Measurements from ENCODE around the gene CORO1C. TPM values are rescaled to one million over a fixed set of nuclear protein-coding genes. Genes with fewer than 3 reads are reported as not detected.

CORO1C gene
- polyA plus RNA-seq, 2 of the 4 experiments (the other 2 are of a cell fraction) = 166 to 245 TPM

GRCh38 chr12:108649669-108650068 lies 81.6 kb downstream of the CORO1C start:
- Histone ChIP-seq H3K4me1 (peaks cover 29% of the 10 kb centered on the region), H3K9me3 (no peaks in the 10 kb centered on the region), H3K27ac (peak overlapping the region in 1 of 2 experiments; percentile 32; a peak in 1 of 6 replicates), H3K4me3 (no peak overlapping the region), H3K4me2 (0 out of 3 replicates have a peak overlapping the region, but pooled peaks have one; percentile 5)
- FAIRE-seq (no peak), ATAC-seq (peak; percentile 16 to 46; a peak in 3 of 6 replicates), DNase-seq (ENCODE audit: low read depth in 1 of 2, low spot score in 1 of 2) (peak in 1 of 2 experiments; percentile 24)
- TF ChIP-seq RCOR1 (IDR thresholded peaks at IDR 0.05; ENCODE audit: low read depth, low read length) (no peak), PHF8 (IDR thresholded peaks at IDR 0.05; ENCODE audit: borderline replicate concordance, low read depth) (no peak), EHMT2 (IDR thresholded peaks at IDR 0.05; ENCODE audit: low read depth) (no peak), NR3C1 (IDR thresholded peaks at IDR 0.05) (no peak), SMC3 (IDR thresholded peaks at IDR 0.05) (no peak), ESRRA (IDR thresholded peaks at IDR 0.05; ENCODE audit: borderline replicate concordance, low read length) (no peak), NPAS2 (CRISPR knock-in tag; IDR thresholded peaks at IDR 0.05; ENCODE audit: borderline replicate concordance) (no peak), JUNB (IDR thresholded peaks at IDR 0.05) (no peak), POLR2AphosphoS2 (conservative IDR thresholded peaks at IDR 0.05; ENCODE audit: low read length) (no peak), TFCP2L1 (CRISPR knock-in tag; IDR thresholded peaks at IDR 0.05) (no peak), EHF (CRISPR knock-in tag; IDR thresholded peaks at IDR 0.05) (no peak), MYC (IDR thresholded peaks at IDR 0.05; ENCODE audit: borderline replicate concordance, low read length) (no peak), HOXA7 (CRISPR knock-in tag; IDR thresholded peaks at IDR 0.05) (no peak), RAD21 (conservative IDR thresholded peaks at IDR 0.05 in 1 of 2, IDR thresholded peaks at IDR 0.05 in 1 of 2) (no peak), CEBPB (IDR thresholded peaks at IDR 0.05) (no peak), MAX (IDR thresholded peaks at IDR 0.05) (no peak), KDM1A (IDR thresholded peaks at IDR 0.05; ENCODE audit: low read depth) (no peak), REST (IDR thresholded peaks at IDR 0.05) (no peak), FOSL2 (IDR thresholded peaks at IDR 0.05) (no peak), FOSL2 (CRISPR knock-in tag; IDR thresholded peaks at IDR 0.05) (no peak)
- ChIA-PET POLR2A (no interaction called here), CTCF (interaction anchor here (0.6 to 4.1 kb wide), 4 partner anchors 14 to 154 kb away, joined by 3 to 26 read pairs (median 8); no protein-coding TSS in a partner anchor)
- 51% methylated on average over 4 of the region's 4 CpGs for WGBS (ENCODE audit: missing lambda C conversion rate)

GRCh38 chr12:108649126-108649525 lies 82.2 kb downstream of the CORO1C start:
- WGBS (ENCODE audit: missing lambda C conversion rate) = 87% methylated on average over 6 of the region's 6 CpGs
- H3K27ac ChIP-seq = peak overlapping the region in 1 of 2 experiments; percentile 32; a peak in 2 of 6 replicates
- ChIA-PET CTCF (interaction anchor here (1.1 to 4.1 kb wide), 3 partner anchors 14 to 155 kb away, joined by 3 to 26 read pairs (median 12); no protein-coding TSS in a partner anchor), POLR2A (no interaction called here)
- peaks cover 34% of the 10 kb centered on the region for H3K4me1 ChIP-seq
- ATAC-seq (no peak), DNase-seq (ENCODE audit: low read depth in 1 of 2, low spot score in 1 of 2) (no peak), FAIRE-seq (no peak)
- H3K4me2 ChIP-seq = no peak overlapping the region
- no peak overlapping the region for H3K4me3 ChIP-seq
- H3K9me3 ChIP-seq = no peaks in the 10 kb centered on the region
- TF ChIP-seq HOXA7 (CRISPR knock-in tag; IDR thresholded peaks at IDR 0.05) = no peak
- TF ChIP-seq NR3C1 (IDR thresholded peaks at IDR 0.05) = no peak
- TF ChIP-seq USF2 (IDR thresholded peaks at IDR 0.05) = no peak
- TF ChIP-seq ZC3H11A (IDR thresholded peaks at IDR 0.05) = no peak
- no peak for TF ChIP-seq JUN (IDR thresholded peaks at IDR 0.05)
- no peak for TF ChIP-seq ATOH8 (CRISPR knock-in tag; IDR thresholded peaks at IDR 0.05; ENCODE audit: low read depth)
- no peak for TF ChIP-seq CBX8 (IDR thresholded peaks at IDR 0.05)
- no peak for TF ChIP-seq HOXB13 (CRISPR knock-in tag; IDR thresholded peaks at IDR 0.05; ENCODE audit: low read depth)
- no peak for TF ChIP-seq KDM1A (IDR thresholded peaks at IDR 0.05; ENCODE audit: low read depth)
- no peak for TF ChIP-seq POLR2A (IDR thresholded peaks at IDR 0.05; ENCODE audit: low read length)
- TF ChIP-seq ESRRA (IDR thresholded peaks at IDR 0.05; ENCODE audit: borderline replicate concordance, low read length) = no peak
- TF ChIP-seq CTCF (IDR thresholded peaks at IDR 0.05) = no peak
- TF ChIP-seq CHD4 (IDR thresholded peaks at IDR 0.05; ENCODE audit: borderline replicate concordance) = no peak
- TF ChIP-seq BHLHE40 (IDR thresholded peaks at IDR 0.05; ENCODE audit: low read depth, low read length) = no peak
- no peak for TF ChIP-seq CHD2 (IDR thresholded peaks at IDR 0.05; ENCODE audit: low read length, partially characterized antibody)
- TF ChIP-seq E2F6 (IDR thresholded peaks at IDR 0.05; ENCODE audit: borderline replicate concordance, low read depth) = no peak
